GM18526 (cell line): Measurements from ENCODE around the gene ASB4.

Source experiments
- POLR2A ChIP-seq: IDR thresholded peaks from 3 replicates; pipeline ENCODE4 v1.6.1; 2011; ENCODE audit not compliant: insufficient read length; ENCODE audit errors: extremely low read depth

The ASB4 gene

GRCh38 chr7:95485391-95486123, at the start of gene ASB4:
Gene ASB4, plus strand, starts transcription at chr7:95485943. Its CDS starts 29 bp downstream, at chr7:95485972.
- no peak for TF ChIP-seq POLR2A

- no peak for TF ChIP-seq POLR2A
Measured at GRCh38 chr7:95436407-95436806, 49.3 kb upstream of the ASB4 start.

- no peak for TF ChIP-seq POLR2A
Measured at GRCh38 chr7:95440394-95441038, 45.2 kb upstream of the ASB4 start.

GRCh38 chr7:95441042-95441823, 44.5 kb upstream of the ASB4 start:
- TF ChIP-seq POLR2A: no peak

- TF ChIP-seq POLR2A: no peak
Measured at GRCh38 chr7:95444796-95445195, 40.9 kb upstream of the ASB4 start.

GRCh38 chr7:95446618-95447017, 39.1 kb upstream of the ASB4 start:
- TF ChIP-seq POLR2A: no peak

GRCh38 chr7:95454438-95455045, 31.2 kb upstream of the ASB4 start:
- TF ChIP-seq POLR2A: no peak

- TF ChIP-seq POLR2A: no peak
Measured at GRCh38 chr7:95457947-95458346, 27.8 kb upstream of the ASB4 start.

GRCh38 chr7:95467912-95468607, 17.7 kb upstream of the ASB4 start:
- no peak for TF ChIP-seq POLR2A

GRCh38 chr7:95469187-95469586, 16.6 kb upstream of the ASB4 start:
- TF ChIP-seq POLR2A: no peak

- TF ChIP-seq POLR2A: no peak
Measured at GRCh38 chr7:95469848-95470247, 15.9 kb upstream of the ASB4 start.

- no peak for TF ChIP-seq POLR2A
Measured at GRCh38 chr7:95470452-95470851, 15.3 kb upstream of the ASB4 start.

GRCh38 chr7:95471071-95471470, 14.7 kb upstream of the ASB4 start:
- TF ChIP-seq POLR2A: no peak

- TF ChIP-seq POLR2A: no peak
Measured at GRCh38 chr7:95472581-95473161, 13.1 kb upstream of the ASB4 start.
